Endothelial cell (in vitro differentiated cells): ENCODE results near the gene RSL24D1. TPM values are rescaled to one million over a fixed set of nuclear protein-coding genes. Genes with fewer than 3 reads are reported as not detected.
A peak's percentile ranks its signal among the peaks of the same experiment; 100 is the strongest.

ENCODE experiments used
- DNase-seq: peaks from one replicate; pipeline ENCODE4 v3.0.0; 2021; ENCODE audit warnings: low spot score
- H3K27ac Mint-ChIP-seq: one replicate; pipeline ENCODE4 v1.8.0; 2021; ENCODE audit warnings: mixed read lengths, inconsistent platforms; ENCODE audit not compliant: unreplicated experiment
- H3K27me3 Mint-ChIP-seq: one replicate; pipeline ENCODE4 v1.8.0; 2021; ENCODE audit warnings: mild to moderate bottlenecking, moderate library complexity, mixed read lengths, inconsistent platforms; ENCODE audit not compliant: unreplicated experiment
- H3K36me3 Mint-ChIP-seq: one replicate; pipeline ENCODE4 v1.8.0; 2021; ENCODE audit warnings: mild to moderate bottlenecking, low read depth, mixed read lengths, inconsistent platforms; ENCODE audit not compliant: unreplicated experiment
- H3K4me1 Mint-ChIP-seq: one replicate; pipeline ENCODE4 v1.8.0; 2021; ENCODE audit warnings: mild to moderate bottlenecking, mixed read lengths, inconsistent platforms; ENCODE audit not compliant: unreplicated experiment
- H3K4me3 Mint-ChIP-seq: one replicate; pipeline ENCODE4 v1.8.0; 2021; ENCODE audit warnings: mild to moderate bottlenecking, mixed read lengths, inconsistent platforms; ENCODE audit not compliant: unreplicated experiment
- H3K9me3 Mint-ChIP-seq: one replicate; pipeline ENCODE4 v1.8.0; 2021; ENCODE audit warnings: mixed read lengths, inconsistent platforms; ENCODE audit not compliant: unreplicated experiment
- long read RNA-seq: library from polyadenylated mRNA; unstranded; transcript quantifications from one replicate; pipeline ENCODE4 v2.0.0, GENCODE V29; 2020; ENCODE audit not compliant: unreplicated experiment
- total RNA-seq: library from RNA; stranded (reverse); fragmentation: NEBNext Ultra II Directional; extraction: Animal tissue kit (Norgen Biotek cat#: 25700); gene quantifications from one replicate; pipeline ENCODE4 v1.2.1, GENCODE V29; 2021; ENCODE audit not compliant: unreplicated experiment
- TF ChIP-seq, protein P1 (sequence below): fragments of 200-600 bp; sonication (generic); IDR thresholded peaks from one replicate; pipeline ENCODE4 v1.5.0; 2021; ENCODE audit warnings: antibody characterized with exemption; ENCODE audit not compliant: unreplicated experiment

RSL24D1 gene
- total RNA-seq = 58.0 TPM
- long read RNA-seq, transcript RSL24D1-201 (6 exons, 2,015 nt) = major isoform, 56 of 58 reads
- long read RNA-seq, partial matches to known transcripts = 1 of 58 reads
- long read RNA-seq, other reads (novel, unspliced or antisense) = 1 of 58 reads

GRCh38 chr15:55196458-55197361 is at the start of gene RSL24D1:
TSS of gene RSL24D1 (minus strand) at chr15:55196941. CDS start at chr15:55196890, 51 bp downstream.
- Mint-ChIP-seq H3K27me3 (no peaks in the 10 kb centered on the region), H3K9me3 (no peaks in the 10 kb centered on the region), H3K27ac (no peak within 1 kb of the TSS), H3K36me3 (no peaks in the 10 kb centered on the region), H3K4me3 (no peak within 1 kb of the TSS), H3K4me1 (peaks cover 5% of the 10 kb centered on the region)
- DNase-seq = peak; percentile 92
- TF ChIP-seq, protein P1, sequence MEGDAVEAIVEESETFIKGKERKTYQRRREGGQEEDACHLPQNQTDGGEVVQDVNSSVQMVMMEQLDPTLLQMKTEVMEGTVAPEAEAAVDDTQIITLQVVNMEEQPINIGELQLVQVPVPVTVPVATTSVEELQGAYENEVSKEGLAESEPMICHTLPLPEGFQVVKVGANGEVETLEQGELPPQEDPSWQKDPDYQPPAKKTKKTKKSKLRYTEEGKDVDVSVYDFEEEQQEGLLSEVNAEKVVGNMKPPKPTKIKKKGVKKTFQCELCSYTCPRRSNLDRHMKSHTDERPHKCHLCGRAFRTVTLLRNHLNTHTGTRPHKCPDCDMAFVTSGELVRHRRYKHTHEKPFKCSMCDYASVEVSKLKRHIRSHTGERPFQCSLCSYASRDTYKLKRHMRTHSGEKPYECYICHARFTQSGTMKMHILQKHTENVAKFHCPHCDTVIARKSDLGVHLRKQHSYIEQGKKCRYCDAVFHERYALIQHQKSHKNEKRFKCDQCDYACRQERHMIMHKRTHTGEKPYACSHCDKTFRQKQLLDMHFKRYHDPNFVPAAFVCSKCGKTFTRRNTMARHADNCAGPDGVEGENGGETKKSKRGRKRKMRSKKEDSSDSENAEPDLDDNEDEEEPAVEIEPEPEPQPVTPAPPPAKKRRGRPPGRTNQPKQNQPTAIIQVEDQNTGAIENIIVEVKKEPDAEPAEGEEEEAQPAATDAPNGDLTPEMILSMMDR = peak; percentile 13

- no peak overlapping the region for H3K27ac Mint-ChIP-seq
- peaks cover 11% of the 10 kb centered on the region for H3K4me1 Mint-ChIP-seq
- no peak for DNase-seq
- no peaks in the 10 kb centered on the region for H3K9me3 Mint-ChIP-seq
- no peaks in the 10 kb centered on the region for H3K36me3 Mint-ChIP-seq
- H3K27me3 Mint-ChIP-seq = no peaks in the 10 kb centered on the region
- H3K4me3 Mint-ChIP-seq = no peak overlapping the region
- TF ChIP-seq, protein P1 = no peak
These were observed 48.3 kb upstream of the RSL24D1 start for GRCh38 chr15:55245059-55245458.

DNA sequence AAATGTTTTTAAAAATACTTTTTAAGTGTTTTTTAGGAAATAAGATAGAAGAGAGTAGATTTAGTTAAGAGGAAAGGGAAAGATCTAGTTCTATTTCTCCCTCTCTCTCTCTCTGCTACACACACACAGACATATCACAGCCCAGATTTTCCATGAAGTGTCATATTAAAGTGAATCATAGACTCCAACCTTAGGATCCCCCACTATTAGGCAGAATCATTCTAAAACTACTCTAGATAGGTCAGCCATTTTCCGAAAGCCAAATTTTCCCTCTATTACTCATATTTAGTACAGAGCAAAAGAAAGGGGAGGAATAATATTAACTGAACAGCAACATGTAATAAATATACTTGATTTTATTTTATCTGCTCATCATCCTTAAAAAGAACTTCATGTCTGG is 45.1 kb upstream of the RSL24D1 start:
- Mint-ChIP-seq H3K36me3 (no peaks in the 10 kb centered on the region), H3K27ac (no peak overlapping the region)

DNA sequence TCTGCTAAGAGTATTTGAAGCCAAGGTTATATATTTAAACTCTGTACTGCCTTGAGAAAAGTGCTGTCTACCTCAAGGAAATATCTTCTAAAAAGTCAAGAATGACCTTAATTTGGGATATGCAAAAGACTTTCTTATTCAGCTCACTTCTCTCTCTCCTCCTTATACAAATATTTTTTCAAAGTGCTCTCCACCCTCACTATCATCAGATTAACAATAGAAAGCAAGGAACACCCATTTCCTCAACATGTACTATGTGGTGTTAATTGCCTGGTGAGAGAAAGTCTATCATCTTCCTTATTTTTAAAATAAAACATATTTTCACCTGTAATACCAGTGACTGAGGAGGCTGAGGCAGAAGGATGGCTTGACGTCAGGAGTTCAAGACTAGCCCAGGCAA is 44.4 kb upstream of the RSL24D1 start:
- Mint-ChIP-seq H3K9me3 (no peaks in the 10 kb centered on the region), H3K4me1 (no peaks in the 10 kb centered on the region), H3K27ac (no peak overlapping the region), H3K36me3 (no peaks in the 10 kb centered on the region), H3K4me3 (no peak overlapping the region), H3K27me3 (no peaks in the 10 kb centered on the region)
- TF ChIP-seq, protein P1 = no peak
- no peak for DNase-seq

More for the DNA sequence above, 45.1 kb upstream of the RSL24D1 start:
- H3K4me3 Mint-ChIP-seq = no peak overlapping the region
- no peak for DNase-seq
- TF ChIP-seq, protein P1 = no peak
- H3K4me1 Mint-ChIP-seq = no peaks in the 10 kb centered on the region
- no peaks in the 10 kb centered on the region for H3K9me3 Mint-ChIP-seq
- no peaks in the 10 kb centered on the region for H3K27me3 Mint-ChIP-seq
